ENCODE measurements around the gene MTMR3. TPM values are rescaled to one million over a fixed set of nuclear protein-coding genes. Genes with fewer than 3 reads are reported as not detected.

Gene MTMR3
- total and polyA plus RNA-seq, 3 experiments from 2014 or later, result 19.7 to 22.5 (median 20.6) TPM

DNA sequence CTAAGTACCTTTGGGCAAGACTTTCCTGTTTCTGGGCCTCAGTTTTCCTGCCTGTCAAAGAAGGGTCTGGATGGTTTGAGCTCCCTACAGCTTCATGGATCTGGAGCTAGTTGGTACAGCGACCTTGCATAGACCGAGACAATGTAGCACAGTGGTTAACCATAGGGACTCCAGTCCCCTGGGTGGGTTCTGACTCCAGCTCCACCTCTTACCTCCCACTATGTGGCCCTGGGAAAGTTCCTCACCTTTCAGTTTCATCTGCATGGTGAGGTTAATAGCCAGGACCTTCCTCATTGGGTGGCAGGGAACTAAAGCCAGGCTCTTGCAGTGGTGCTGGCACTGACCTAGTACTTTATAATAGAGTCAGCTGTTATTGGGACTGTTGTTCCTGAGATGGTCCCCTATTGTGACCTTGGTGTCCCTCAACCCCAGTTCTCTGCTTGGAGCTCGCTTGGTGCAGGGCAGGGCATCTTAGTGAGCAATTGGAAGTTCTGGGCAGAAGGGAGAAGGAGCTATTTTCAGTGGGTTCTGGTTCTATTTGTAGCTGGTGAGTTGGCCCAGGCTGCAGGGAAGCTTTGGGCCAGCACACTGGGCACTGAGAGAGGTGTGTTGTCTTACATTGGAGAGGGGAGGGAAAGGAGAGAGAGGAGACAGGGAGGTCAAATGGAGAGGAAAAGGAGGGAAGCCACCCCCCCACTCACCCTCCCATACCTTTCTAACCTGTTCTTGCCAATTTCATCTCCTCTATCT, 10.7 kb upstream of the MTMR3 start:
- Mint-ChIP-seq H3K4me1 (peaks cover 0 to 5% (median 4%) of the 10 kb centered on the region in 3 donors), H3K27me3 (peaks cover 2 to 9% of the 10 kb centered on the region in 2 donors), H3K9me3 (no peaks in the 10 kb centered on the region), H3K27ac (peak overlapping the region in 1 of 8 donors; percentile 66), H3K4me3 (peak overlapping the region in 1 of 7 donors; percentile 38), H3K36me3 (no peaks in the 10 kb centered on the region)
- ChIA-PET CTCF (no interaction called here), POLR2A (no interaction called here)
- H3K36me3 ChIP-seq (ENCODE audit: insufficient read depth, low read length), result no peaks in the 10 kb centered on the region
- H3K4me1 ChIP-seq (ENCODE audit: insufficient read depth, low read length), result peaks cover 4% of the 10 kb centered on the region
- H3K9me3 ChIP-seq (ENCODE audit: low read length), result no peaks in the 10 kb centered on the region
- H3K27me3 ChIP-seq (ENCODE audit: insufficient read depth, low read length, poor library complexity, severe bottlenecking), result no peaks in the 10 kb centered on the region
- H3K4me3 ChIP-seq (ENCODE audit: low read length), result no peak overlapping the region
- H3K27ac ChIP-seq (ENCODE audit: low read depth, low read length), result no peak overlapping the region
- DNase-seq, result no peak

DNA sequence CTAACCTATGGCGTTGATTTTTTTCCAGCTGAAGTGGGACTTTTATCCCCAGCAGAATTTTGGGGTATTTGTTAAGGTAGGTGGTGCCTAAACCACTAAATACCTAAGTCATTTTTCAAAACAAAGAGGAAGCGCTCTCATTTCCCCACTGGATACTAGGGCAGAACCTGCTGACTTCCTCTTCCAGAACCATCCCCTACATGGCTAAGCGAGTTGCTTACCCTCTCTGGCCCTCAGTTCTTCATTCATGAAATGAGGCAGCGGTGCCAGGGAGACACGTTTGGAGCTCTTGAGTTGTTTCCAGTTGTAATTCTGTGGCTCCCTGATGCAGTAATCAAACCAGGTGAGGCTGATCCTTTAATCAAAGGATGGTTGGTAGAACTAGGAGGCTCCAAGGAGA, 10.0 kb upstream of the MTMR3 start:
- H3K4me3 ChIP-seq (ENCODE audit: low read length), result no peak overlapping the region
- H3K27ac ChIP-seq (ENCODE audit: low read depth, low read length), result no peak overlapping the region
- CTCF ChIA-PET, result no interaction called here
- POLR2A ChIA-PET, result no interaction called here
- DNase-seq, result no peak
- H3K27me3 ChIP-seq (ENCODE audit: insufficient read depth, low read length, poor library complexity, severe bottlenecking), result no peaks in the 10 kb centered on the region
- Mint-ChIP-seq H3K27me3 (peaks cover 2 to 11% of the 10 kb centered on the region in 2 donors), H3K4me3 (no peak overlapping the region), H3K4me1 (peaks cover 0 to 5% (median 4%) of the 10 kb centered on the region in 3 donors), H3K9me3 (no peaks in the 10 kb centered on the region), H3K27ac (peak overlapping the region in 1 of 8 donors; percentile 66), H3K36me3 (peaks cover 0 to 2% (median 0%) of the 10 kb centered on the region in 3 donors)
- H3K4me1 ChIP-seq (ENCODE audit: insufficient read depth, low read length), result peaks cover 4% of the 10 kb centered on the region
- H3K9me3 ChIP-seq (ENCODE audit: low read length), result no peaks in the 10 kb centered on the region
- H3K36me3 ChIP-seq (ENCODE audit: insufficient read depth, low read length), result no peaks in the 10 kb centered on the region

DNA sequence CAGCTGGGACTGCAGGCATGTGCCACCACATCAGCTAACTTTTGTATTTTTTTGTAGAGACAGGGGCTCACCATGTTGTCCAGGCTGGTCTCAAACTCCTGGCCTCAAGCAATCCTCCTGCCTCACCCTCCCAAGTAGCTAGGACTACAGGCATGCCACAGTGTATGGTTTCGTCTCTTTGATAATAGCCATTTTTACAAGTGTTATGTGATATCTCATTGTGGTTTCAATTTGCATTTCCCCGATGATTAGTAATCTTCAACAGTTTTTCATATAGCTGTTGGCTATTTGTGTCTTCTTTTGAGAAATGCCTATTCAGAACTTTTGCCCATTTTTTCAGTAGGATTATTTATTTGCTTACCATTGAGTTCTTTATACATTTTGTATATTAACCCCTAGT, 9.0 kb upstream of the MTMR3 start:
- H3K9me3 Mint-ChIP-seq, result no peaks in the 10 kb centered on the region
- Histone ChIP-seq H3K27ac (ENCODE audit: low read depth, low read length) (no peak overlapping the region), H3K27me3 (ENCODE audit: insufficient read depth, low read length, poor library complexity, severe bottlenecking) (no peaks in the 10 kb centered on the region), H3K9me3 (ENCODE audit: low read length) (no peaks in the 10 kb centered on the region), H3K4me1 (ENCODE audit: insufficient read depth, low read length) (peaks cover 4% of the 10 kb centered on the region), H3K36me3 (ENCODE audit: insufficient read depth, low read length) (no peaks in the 10 kb centered on the region), H3K4me3 (ENCODE audit: low read length) (no peak overlapping the region)
- POLR2A ChIA-PET, result no interaction called here
- H3K4me1 Mint-ChIP-seq, result peaks cover 0 to 5% (median 4%) of the 10 kb centered on the region in 3 donors
- peaks cover 2 to 10% of the 10 kb centered on the region in 2 donors for H3K27me3 Mint-ChIP-seq
- no peak overlapping the region for H3K4me3 Mint-ChIP-seq
- H3K36me3 Mint-ChIP-seq, result peaks cover 0 to 2% (median 0%) of the 10 kb centered on the region in 3 donors
- H3K27ac Mint-ChIP-seq, result no peak overlapping the region
- CTCF ChIA-PET, result no interaction called here
- DNase-seq, result no peak

DNA sequence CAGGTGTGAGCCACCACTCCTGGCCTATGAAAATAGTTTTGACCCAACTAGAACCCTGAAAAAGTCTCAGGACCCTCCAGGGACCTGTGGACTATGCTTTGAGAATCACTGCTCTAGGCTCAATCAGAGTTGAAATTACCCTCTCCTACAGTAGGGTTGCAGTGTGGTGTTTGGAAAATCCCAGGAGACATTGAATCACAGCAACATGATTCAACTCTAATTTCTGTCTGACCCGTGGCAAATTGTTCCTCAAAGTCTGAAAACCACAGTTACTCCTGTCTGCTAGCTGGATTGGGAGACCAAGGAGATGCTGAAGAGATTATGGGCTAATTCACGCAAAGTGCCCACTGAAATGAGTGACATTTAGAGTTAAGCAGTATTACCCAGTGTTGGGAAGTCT, 5.4 kb upstream of the MTMR3 start:
- H3K4me1 Mint-ChIP-seq, result peaks cover 0 to 1% (median 0%) of the 10 kb centered on the region in 3 donors
- Histone ChIP-seq H3K4me3 (ENCODE audit: low read length) (no peak overlapping the region), H3K27me3 (ENCODE audit: insufficient read depth, low read length, poor library complexity, severe bottlenecking) (no peaks in the 10 kb centered on the region), H3K27ac (ENCODE audit: low read depth, low read length) (no peak overlapping the region), H3K9me3 (ENCODE audit: low read length) (no peaks in the 10 kb centered on the region), H3K36me3 (ENCODE audit: insufficient read depth, low read length) (no peaks in the 10 kb centered on the region), H3K4me1 (ENCODE audit: insufficient read depth, low read length) (no peaks in the 10 kb centered on the region)
- peaks cover 0 to 2% (median 0%) of the 10 kb centered on the region in 3 donors for H3K36me3 Mint-ChIP-seq
- ChIA-PET POLR2A (no interaction called here), CTCF (no interaction called here)
- H3K27me3 Mint-ChIP-seq, result peaks cover 4 to 14% of the 10 kb centered on the region in 2 donors
- no peak overlapping the region for H3K27ac Mint-ChIP-seq
- H3K9me3 Mint-ChIP-seq, result no peaks in the 10 kb centered on the region
- peak overlapping the region in 1 of 7 donors; percentile 14 for H3K4me3 Mint-ChIP-seq
- DNase-seq, result no peak

DNA sequence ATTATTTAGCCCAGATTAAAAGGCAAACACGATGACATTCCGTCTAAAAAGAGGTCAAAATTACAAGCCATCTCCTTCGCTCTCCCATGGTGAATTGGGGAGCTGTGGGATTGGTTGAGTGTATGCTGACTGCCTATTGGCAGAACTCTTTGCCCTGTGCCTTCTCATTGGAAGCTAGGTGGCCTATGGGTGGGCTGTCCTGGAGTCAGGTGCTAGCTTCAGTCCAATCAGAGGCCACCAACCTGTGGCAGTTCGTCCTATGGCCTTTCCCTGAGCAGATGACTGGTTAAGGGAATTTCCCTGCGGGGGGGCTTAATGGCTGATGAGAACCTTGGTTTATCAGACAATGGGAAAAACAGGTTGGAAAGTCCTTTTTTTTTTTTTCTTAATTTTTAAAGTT, 3.2 kb upstream of the MTMR3 start:
- POLR2A ChIA-PET, result no interaction called here
- CTCF ChIA-PET, result no interaction called here
- Mint-ChIP-seq H3K36me3 (peaks cover 0 to 3% (median 2%) of the 10 kb centered on the region in 3 donors), H3K4me3 (peak overlapping the region in 1 of 7 donors; percentile 76), H3K9me3 (no peaks in the 10 kb centered on the region), H3K4me1 (peaks cover 0 to 10% (median 0%) of the 10 kb centered on the region in 3 donors), H3K27me3 (peaks cover 4 to 14% of the 10 kb centered on the region in 2 donors), H3K27ac (no peak overlapping the region)
- Histone ChIP-seq H3K9me3 (ENCODE audit: low read length) (no peaks in the 10 kb centered on the region), H3K27ac (ENCODE audit: low read depth, low read length) (no peak overlapping the region), H3K4me1 (ENCODE audit: insufficient read depth, low read length) (peaks cover 10% of the 10 kb centered on the region), H3K4me3 (ENCODE audit: low read length) (no peak overlapping the region), H3K36me3 (ENCODE audit: insufficient read depth, low read length) (no peaks in the 10 kb centered on the region), H3K27me3 (ENCODE audit: insufficient read depth, low read length, poor library complexity, severe bottlenecking) (no peaks in the 10 kb centered on the region)
- no peak for DNase-seq

DNA sequence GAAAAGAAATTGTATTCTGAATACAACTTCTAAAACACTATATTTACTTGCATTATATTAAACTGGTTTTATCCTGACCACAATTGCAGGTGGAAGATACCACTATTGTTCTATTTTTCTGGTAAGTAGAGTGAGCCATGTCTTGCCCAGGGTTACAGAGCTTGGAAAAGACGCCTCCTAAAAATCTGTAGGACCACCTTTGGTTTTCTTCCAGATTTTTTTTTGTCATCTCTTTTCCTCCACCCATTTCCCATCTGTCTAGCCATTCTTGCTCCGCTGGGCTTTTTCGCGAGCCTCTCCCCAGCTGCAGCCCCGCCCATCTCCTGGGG, 294 bp upstream of the MTMR3 start:
- POLR2A ChIA-PET, result no interaction called here
- H3K9me3 Mint-ChIP-seq, result no peaks in the 10 kb centered on the region
- no peaks in the 10 kb centered on the region for H3K9me3 ChIP-seq (ENCODE audit: low read length)
- DNase-seq, result no peak
- CTCF ChIA-PET, result no interaction called here
- peak overlapping the region; percentile 74 for H3K27ac ChIP-seq (ENCODE audit: low read depth, low read length)
- H3K4me1 ChIP-seq (ENCODE audit: insufficient read depth, low read length), result peaks cover 33% of the 10 kb centered on the region
- H3K4me3 Mint-ChIP-seq, result peak overlapping the region in 5 of 7 donors; percentile 89 to 94 (median 92)
- peaks cover 2 to 9% of the 10 kb centered on the region in 2 donors for H3K27me3 Mint-ChIP-seq
- peaks cover 0 to 10% (median 0%) of the 10 kb centered on the region in 3 donors for H3K4me1 Mint-ChIP-seq
- no peaks in the 10 kb centered on the region for H3K27me3 ChIP-seq (ENCODE audit: insufficient read depth, low read length, poor library complexity, severe bottlenecking)
- H3K36me3 ChIP-seq (ENCODE audit: insufficient read depth, low read length), result no peaks in the 10 kb centered on the region
- peak overlapping the region in 7 of 8 donors; percentile 23 to 87 (median 69) for H3K27ac Mint-ChIP-seq
- H3K36me3 Mint-ChIP-seq, result peaks cover 0 to 3% (median 2%) of the 10 kb centered on the region in 3 donors
- peak overlapping the region; percentile 77 for H3K4me3 ChIP-seq (ENCODE audit: low read length)

DNA sequence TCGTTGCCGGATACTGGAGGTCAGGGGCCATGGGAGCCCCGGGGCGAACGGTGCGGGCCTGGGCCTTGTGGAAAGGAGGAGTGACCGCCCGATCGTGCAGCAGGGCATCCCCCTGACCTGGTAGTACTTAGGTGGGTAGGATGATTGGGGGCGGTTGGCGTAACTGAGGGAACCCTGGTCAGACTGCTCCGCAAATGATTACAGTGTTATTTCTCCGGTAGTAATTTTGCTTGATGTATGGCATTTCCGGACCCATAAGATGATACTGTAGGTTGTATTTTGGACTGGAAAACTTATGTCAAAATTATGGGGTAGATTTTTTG, 762 bp downstream of the MTMR3 start:
- H3K4me3 Mint-ChIP-seq, result peak overlapping the region in 5 of 7 donors; percentile 89 to 94 (median 92)
- H3K9me3 Mint-ChIP-seq, result no peaks in the 10 kb centered on the region
- H3K27ac Mint-ChIP-seq, result peak overlapping the region; percentile 65 to 96 (median 89)
- peaks cover 6 to 14% (median 7%) of the 10 kb centered on the region in 3 donors for H3K4me1 Mint-ChIP-seq
- POLR2A ChIA-PET, result interaction anchor here (0.6 to 0.8 kb wide), 3 partner anchors 46 to 117 kb away, joined by 3 to 4 read pairs (median 3); partner anchors contain the start of genes ASCC2 and ZMAT5
- Histone ChIP-seq H3K27me3 (ENCODE audit: insufficient read depth, low read length, poor library complexity, severe bottlenecking) (no peaks in the 10 kb centered on the region), H3K27ac (ENCODE audit: low read depth, low read length) (peak overlapping the region; percentile 74), H3K9me3 (ENCODE audit: low read length) (no peaks in the 10 kb centered on the region), H3K4me1 (ENCODE audit: insufficient read depth, low read length) (peaks cover 34% of the 10 kb centered on the region), H3K36me3 (ENCODE audit: insufficient read depth, low read length) (no peaks in the 10 kb centered on the region), H3K4me3 (ENCODE audit: low read length) (peak overlapping the region; percentile 77)
- peaks cover 2 to 4% of the 10 kb centered on the region in 2 donors for H3K27me3 Mint-ChIP-seq
- peaks cover 0 to 3% (median 0%) of the 10 kb centered on the region in 3 donors for H3K36me3 Mint-ChIP-seq
- CTCF ChIA-PET, result no interaction called here
- DNase-seq, result no peak

DNA sequence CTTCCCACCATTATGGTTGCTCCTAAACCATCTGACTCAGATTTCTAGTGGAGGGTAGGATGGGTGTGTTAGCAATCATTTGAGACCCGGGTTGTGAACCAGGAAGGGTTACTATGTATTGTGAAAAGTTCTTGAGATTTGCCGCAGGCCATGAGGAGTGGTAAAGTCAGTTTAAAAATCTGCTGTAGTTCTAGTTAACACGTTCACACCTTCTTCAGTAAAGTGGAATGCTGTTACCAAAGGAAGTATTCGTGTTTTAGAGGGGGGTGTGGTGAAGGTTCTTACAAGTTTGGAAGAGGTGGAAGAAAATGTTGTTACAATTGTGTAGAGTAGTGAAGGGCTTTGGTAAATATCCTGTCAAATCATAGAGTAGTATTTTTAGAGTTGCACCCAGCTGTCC, 2.6 kb downstream of the MTMR3 start:
- Histone ChIP-seq H3K9me3 (ENCODE audit: low read length) (no peaks in the 10 kb centered on the region), H3K36me3 (ENCODE audit: insufficient read depth, low read length) (no peaks in the 10 kb centered on the region), H3K4me3 (ENCODE audit: low read length) (no peak overlapping the region), H3K4me1 (ENCODE audit: insufficient read depth, low read length) (peaks cover 34% of the 10 kb centered on the region), H3K27me3 (ENCODE audit: insufficient read depth, low read length, poor library complexity, severe bottlenecking) (no peaks in the 10 kb centered on the region), H3K27ac (ENCODE audit: low read depth, low read length) (no peak overlapping the region)
- Mint-ChIP-seq H3K4me3 (no peak overlapping the region), H3K27me3 (no peaks in the 10 kb centered on the region), H3K27ac (no peak overlapping the region), H3K9me3 (no peaks in the 10 kb centered on the region), H3K4me1 (peaks cover 13 to 17% (median 15%) of the 10 kb centered on the region in 3 donors), H3K36me3 (peaks cover 0 to 3% (median 0%) of the 10 kb centered on the region in 3 donors)
- no peak for DNase-seq
- CTCF ChIA-PET, result no interaction called here
- POLR2A ChIA-PET, result no interaction called here

Measured in CD8-positive, alpha-beta memory T cell (primary cell).